Mucosa of gallbladder (tissue), 1 donor: ENCODE results near the gene EPHB1. TPM values are rescaled to one million over a fixed set of nuclear protein-coding genes. Genes with fewer than 3 reads are reported as not detected.
"Not testable (repeated sequence)": the region's sequence is repeated elsewhere in the genome, so short reads cannot be mapped to it uniquely, and the experiment has no call there.

ENCODE experiments used
- DNase-seq: peaks from one replicate; pipeline ENCODE4 v3.0.0-alpha.2; 2020; ENCODE audit warnings: low spot score
- total RNA-seq: library from RNA; stranded (reverse); gene quantifications from one replicate; pipeline ENCODE4 v1.2.1, GENCODE V29; 2021
- donor health status: DM: no; HTN: no; CAD: no.

The EPHB1 gene
- total RNA-seq, 1 donor from 2014 or later, result 2.0 TPM

DNA sequence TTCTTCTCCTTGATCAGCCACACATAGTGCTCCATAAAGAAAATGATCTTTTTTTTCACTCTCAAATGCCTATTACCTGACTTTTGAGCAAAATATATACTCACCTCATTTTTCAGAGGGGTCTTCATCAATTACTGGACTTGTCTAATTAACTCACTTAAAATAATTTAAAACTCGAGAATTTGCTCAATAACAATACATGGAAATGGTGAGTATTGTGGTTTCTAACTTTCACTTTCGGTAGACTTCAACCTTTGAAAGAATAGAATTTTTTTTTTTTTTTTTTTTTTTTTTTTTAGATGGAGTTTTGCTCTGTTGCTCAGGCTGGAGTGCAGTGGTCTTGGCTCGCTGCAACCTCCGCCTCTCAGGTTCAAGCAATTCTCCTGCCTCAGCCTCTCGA is 17.7 kb upstream of the EPHB1 start:
- DNase-seq, result no peak

DNA sequence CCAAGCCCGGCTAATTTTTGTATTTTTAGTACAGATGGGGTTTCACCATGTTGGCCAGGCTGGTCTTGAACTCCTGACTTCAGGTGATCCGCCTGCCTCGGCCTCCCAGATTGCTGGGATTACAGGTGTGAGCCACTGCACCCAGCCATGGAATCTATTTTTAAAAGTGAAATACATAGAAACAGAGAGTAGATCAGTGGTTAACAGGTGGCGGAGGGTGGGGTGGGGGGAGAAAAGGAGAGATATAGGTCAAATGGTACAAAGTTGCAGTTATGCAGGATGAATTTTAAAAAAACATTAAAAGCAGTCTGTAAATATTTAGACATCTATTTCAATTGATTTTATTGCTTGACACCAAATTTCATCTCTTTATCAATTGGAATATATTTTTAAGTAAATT is 6.8 kb upstream of the EPHB1 start:
- not testable (repeated sequence) for DNase-seq

DNA sequence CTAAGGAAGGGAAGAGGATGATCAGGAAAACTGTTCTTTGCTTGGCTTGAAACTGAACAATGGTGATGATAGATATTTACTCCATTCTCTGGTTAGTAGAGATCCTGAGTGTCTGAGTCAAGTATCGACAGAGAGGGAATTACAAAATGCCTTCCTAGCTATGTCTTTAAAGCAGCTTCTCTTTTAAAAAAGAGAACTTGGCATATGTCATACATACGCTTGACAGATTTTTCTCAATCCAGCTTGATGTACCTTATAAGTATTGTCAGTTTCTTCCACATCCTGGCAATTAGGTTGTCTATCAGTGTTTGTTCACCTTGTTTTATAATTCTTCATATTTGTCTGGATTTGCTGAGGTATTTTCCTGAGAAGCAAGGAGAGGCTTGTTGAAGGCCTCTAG is 5.0 kb upstream of the EPHB1 start:
- DNase-seq, result no peak

DNA sequence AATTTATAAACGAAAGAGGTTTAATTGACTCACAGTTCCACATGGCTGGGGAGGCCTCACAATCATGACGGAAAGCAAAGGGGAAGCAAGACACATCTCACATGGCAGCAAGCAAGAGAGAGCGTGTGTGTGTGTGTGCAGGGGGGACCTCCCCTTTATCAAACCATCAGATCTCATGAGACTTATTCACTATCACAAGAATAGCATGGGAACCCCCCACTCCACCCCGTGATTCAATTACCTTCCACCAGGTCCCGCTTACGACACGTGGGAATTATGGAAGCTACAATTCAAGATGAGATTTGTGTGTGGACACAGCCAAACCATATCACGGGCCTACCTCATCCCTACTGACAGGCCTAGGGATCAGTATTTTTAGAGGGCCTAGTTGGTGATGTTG is 3.1 kb upstream of the EPHB1 start:
- DNase-seq, result no peak

DNA sequence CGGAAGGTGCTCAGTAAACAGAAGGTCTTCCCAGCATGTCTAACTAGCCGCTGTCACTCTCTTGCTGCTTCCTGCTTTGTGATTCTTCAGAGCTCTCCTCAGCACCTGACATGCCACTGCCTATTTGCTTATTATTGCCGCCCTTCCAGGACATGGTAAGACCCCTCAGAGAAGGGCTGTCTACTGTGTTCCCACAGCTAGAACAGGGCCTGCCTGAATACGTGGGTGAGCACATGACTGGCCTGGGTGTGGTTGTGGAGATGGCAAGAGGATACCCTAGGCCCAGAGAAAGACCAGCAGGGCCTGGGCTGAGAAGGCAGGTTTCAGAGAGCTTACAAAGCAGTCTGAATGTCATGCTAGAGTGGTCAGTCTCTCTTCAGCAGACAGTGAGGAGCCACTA is 2.4 kb upstream of the EPHB1 start:
- no peak for DNase-seq

DNA sequence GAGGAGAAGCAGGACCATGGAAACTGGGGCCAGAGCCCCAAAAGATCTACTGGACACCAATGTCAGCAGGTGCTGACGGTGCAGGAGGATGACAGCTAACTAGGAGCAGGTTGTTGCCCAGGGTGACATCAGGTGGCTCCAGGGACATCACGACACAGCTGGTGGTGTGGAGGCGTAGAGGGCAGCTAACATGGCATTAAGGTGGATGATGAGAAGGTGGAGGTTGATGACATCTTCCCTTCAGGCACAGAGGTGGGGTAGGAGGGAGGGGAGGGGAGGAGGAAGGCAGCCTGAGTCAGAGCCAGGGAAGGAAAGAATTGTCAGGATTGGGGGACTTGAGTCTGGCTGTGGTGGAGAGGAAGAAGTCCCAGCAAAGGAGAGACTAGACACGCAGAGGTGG is 1.5 kb upstream of the EPHB1 start:
- no peak for DNase-seq

DNA sequence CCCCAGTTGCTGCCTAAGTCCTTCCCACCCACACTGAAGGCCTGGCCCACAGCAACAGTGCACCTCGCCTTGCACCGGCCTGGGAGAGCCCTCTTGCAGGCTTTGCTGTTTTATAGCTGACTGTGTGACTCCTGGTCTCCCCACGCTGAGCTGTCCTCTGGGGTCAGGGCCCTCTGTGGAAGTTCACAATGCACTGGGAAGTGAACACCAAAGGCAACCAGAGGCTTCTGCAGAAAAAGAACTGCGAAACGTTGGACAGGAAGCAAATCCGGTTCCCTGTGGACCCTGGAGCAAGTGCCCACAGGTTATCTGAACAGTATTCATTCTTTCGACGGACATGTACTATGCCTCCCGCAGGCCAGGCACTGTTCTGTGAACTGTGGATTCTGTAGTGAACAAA is 737 bp upstream of the EPHB1 start:
- no peak for DNase-seq

DNA sequence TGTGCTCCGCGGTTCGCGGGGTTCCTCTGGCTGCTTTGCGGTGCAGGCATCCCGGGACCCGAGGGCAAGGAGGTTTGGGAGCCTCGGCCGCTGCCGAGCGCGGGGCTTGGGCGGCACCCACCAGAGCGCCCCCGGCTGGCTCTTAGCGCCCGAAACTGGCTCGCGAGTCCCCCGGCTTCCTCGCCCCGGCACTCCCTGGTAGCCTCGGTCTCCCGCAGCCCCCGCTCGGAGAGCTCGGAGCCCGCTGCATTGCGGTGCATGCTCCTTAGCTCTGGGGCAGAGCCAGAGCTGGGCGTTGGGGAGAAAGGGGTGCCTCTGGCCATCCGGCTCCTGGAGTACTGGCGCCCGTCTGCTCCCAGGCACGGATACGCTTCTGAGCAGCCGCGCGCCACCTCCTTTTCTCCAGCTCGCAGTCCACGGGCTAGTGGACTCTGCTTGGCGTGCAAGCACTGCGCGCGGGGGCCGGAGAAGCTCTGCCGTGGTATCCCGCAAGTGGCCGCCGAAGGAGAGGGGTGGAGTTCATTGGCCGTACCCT is 753 bp downstream of the EPHB1 start:
- no peak for DNase-seq

DNA sequence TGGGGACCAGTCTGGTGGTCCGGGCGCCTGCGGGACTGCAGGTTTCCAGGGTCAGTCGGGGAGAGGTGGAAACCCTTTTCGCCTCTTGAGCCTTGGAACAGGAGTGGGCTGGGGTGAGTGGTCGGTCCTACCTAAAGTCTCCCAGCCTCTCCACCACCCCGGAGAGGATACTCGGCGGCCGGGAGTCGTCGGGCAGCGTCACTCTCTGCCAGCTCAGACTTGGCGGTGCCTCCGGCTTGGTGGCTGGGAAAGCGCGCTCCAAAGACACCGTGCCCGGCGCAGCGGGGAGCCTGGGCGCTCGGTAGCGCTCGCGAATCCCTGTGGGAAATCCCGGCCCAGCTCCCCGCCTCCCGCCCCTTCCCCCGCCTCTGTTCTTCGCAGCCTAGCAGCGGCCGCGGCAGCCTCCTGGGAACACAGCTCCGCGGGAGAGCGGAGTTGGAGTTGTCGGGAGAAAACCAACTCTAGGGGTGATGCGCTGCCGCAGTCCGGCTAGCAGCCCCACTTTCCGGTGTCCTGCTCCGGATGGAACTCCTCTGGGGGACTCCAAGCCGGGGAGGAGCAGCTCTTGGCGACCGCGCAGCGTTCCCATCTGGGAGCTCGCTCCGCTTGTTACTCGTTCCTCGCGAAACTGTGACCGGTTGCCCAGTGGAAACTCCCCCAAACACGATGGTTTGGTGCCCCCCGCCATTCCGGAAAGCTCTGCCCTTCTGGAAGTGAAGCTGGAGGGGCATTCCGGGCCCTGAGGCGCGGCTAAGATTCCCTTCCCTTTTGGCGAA is 1.4 kb downstream of the EPHB1 start:
- no peak for DNase-seq

DNA sequence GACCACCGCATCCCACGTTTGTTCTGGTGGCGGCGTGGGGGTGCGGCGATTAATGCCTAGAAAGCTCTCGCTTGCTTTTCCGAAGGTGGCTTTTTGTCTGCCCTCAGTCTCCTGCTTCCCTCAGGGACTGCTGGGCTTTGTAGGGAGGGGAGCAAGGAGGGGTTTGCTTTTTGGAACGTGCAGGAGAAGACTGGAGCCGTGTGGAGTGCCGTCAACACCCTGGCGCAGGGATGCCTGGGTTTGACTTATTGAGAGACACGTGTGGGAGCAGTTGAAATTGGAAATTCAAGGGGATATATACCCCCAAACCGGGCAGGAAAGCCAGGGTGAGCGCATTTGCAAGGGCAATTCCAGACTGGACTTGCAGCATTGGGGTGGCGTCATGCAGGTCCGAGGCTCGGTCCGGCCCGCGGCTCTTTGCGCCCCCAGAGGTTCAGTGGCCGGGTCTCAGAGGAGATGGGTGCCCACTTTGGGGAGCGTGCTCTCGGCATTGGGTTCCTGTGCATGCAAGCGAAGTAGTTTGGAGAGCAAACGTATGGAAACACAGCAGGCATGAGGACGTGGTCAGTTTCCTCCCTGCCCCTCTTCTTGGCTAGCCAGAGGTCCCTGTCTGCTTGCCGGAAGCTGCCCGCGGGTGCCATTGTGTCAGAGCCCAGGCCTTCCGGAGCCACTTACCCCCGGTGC is 2.1 kb downstream of the EPHB1 start:
- no peak for DNase-seq

DNA sequence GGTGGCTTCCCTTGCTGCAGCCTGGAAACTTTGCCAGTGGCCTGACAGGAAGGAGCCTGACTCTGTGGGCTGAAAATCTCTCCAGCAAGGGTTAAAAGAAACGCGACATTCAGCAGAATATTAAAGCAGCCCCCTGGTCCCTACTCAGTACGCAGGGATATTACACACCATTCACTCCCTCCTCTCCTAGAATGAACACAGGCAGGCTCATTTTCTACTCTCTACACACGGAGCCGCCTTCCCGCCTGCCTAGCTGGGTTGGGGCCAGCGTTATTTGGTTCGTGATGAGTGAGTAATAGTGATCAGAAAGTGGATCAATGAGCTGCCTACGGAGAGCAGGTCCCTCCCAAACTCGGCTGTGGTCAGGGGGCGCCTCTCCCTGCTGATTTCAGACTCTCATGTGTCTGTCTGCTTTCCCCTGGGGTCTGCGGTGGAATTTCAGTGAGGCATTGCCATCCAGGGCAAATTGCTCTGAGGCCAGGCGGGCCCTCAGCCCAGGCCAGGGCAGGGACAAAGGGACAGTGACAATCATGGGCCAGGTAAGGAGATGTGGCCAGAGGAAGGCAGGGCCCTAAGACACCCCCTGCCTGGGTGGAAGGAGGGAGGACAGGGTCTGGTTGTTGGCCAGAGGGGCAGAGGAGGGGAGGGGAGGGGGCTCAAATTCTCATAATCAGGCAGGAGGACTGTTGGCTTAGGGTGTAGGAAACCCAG is 2.8 kb downstream of the EPHB1 start:
- no peak for DNase-seq

DNA sequence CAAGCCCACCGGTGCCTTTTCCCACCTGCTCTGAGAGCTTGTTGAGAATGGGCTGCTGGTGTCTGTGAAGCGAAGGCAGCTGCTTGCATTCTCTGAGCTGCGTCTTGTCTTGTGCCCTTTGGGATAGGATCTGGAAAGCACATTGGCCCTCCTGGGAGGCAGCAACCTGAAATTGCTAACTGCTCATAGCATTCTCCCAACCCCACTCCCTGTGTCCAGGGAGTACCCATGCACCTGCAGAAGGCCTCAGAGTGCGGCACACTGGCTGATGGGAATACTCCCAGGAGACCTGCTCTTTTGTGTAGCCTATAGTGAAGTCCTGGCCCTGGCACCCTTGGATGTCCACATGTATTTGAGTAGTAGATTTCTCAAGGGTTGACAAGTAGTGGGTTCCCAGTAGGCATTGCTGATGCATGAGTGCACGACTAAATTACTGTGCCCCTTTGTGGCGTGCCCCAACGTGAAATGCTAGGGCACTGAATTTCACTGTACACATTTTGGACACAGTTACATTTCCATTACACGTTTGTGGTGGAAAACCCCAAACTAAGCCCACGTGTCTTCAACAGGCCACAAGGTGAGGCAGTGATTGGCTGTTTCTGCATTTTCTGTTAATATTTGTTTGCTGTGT is 3.7 kb downstream of the EPHB1 start:
- DNase-seq, result no peak

DNA sequence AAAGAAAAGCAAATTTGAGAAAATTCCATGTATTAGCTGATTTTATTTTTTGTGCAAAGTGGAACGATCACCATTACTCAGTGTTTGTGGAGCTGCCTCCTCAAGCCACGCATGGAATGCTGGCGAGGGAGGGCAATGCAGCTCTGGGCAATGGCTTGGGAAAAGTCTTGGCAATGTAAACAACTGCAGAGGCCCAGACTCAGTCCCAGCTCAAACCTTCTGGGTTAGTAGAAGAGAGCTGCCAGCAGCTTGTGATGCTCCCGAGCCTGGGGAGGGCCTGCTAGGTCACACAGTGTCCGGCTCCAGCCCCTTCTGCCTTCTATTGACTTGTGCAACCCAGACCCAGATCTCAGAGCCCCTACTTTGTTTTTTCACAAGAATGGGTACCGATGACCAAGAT is 4.3 kb downstream of the EPHB1 start:
- DNase-seq, result peak; percentile 26

DNA sequence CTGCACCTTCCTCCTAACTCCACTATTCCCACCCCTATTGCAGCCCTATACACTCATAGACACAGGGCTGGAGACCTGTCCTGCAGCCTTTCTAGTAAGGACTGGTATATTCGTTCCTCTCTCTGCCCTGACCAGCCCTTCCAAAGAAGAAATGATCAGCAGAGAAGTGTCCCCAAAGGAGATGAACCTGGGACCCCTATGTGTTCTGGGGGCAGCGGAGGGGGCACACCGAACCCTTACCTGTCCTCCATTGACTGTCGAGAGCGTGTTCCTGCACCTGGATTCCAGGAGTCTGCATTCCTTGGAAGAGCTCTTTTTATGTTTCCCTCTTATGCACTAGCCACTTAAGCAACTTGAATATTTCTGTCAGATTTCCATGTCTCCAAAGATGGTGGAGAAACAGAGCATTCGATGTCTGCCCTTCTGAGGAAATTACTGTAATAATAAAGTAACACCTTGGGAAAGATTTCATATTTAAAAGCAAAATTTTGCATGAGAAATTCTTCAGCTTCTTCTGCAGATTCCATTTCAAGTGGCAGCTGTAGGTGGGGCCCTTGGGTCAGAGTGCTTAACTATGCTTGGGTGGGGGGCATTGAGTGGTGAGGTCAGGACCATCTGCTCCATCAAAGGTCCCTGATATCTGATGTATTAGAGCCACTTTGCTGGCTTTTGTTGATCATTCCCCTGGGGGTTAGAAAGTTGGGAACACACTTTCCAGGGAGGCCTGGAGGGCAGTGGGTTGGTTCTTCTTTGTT is 6.3 kb downstream of the EPHB1 start:
- DNase-seq, result no peak

DNA sequence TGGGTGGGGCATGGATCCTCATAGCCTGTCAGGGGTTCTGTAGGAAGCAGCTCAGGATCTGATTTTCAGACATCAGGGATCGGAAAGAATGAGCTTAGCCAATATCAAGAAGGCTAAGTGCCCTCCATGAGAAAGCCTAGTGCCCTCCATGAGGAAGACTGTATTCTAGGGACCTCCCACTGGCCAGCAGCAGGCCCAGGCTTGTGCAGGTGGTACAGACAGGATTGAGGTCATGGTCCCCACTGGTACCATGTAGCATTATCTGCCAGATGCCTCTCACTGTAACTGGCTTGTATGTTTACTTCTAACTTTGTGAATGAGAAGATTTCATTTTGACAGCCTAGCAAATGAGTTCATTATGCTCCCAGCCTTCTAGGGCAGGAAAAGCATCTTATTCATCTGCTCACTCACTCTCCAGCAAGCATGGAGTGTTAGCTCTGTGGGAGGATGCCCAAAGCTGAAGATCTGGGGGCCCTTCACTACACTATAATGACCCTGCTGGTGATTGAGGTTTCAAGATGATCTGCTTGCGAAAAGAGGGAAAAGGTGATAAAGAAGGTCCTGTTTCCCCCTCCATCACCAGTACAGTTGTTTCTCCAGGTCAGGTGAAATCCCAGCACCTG is 7.5 kb downstream of the EPHB1 start:
- DNase-seq, result no peak

DNA sequence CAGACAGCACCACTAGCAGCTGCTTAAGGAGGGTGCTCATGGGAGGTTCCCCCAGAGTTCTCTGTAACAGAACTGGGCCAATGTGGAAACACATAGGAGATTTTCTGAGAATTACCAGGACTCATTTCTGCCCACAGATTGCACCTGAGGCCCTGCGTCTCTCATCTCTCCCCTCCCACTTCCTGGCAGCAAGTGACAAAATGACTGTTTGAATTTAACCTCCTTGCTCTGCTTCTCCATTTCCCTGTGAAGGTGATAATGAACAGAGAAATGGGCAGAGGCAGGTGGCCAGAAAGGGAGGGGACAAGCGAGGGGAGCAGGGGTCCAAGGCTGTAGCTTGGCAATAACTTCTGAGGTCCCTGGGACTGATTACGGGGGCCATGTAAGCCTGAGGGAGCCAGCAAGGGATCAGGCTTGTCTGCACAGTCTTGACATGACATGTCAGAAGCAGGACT is 8.0 kb downstream of the EPHB1 start:
- no peak for DNase-seq

DNA sequence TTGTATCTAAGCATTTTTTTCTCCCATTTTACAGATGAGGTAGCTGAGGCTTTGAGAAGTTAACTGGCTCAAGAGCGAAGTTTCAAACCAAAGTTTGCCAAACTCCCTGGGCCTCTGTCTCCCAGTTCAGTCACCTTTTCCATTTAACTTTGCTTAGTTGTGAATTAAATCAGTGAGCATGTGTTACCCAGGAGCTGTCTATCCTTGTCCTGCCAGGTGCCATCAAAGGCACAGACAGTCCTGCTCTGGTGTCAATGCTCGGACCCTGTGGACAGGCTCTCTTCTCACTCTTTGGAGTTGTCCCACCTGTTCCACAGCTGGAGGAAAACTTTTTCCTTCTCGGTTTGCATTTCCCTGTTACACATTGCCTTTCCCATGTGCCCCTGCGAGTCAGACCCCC is 8.6 kb downstream of the EPHB1 start:
- DNase-seq, result no peak

DNA sequence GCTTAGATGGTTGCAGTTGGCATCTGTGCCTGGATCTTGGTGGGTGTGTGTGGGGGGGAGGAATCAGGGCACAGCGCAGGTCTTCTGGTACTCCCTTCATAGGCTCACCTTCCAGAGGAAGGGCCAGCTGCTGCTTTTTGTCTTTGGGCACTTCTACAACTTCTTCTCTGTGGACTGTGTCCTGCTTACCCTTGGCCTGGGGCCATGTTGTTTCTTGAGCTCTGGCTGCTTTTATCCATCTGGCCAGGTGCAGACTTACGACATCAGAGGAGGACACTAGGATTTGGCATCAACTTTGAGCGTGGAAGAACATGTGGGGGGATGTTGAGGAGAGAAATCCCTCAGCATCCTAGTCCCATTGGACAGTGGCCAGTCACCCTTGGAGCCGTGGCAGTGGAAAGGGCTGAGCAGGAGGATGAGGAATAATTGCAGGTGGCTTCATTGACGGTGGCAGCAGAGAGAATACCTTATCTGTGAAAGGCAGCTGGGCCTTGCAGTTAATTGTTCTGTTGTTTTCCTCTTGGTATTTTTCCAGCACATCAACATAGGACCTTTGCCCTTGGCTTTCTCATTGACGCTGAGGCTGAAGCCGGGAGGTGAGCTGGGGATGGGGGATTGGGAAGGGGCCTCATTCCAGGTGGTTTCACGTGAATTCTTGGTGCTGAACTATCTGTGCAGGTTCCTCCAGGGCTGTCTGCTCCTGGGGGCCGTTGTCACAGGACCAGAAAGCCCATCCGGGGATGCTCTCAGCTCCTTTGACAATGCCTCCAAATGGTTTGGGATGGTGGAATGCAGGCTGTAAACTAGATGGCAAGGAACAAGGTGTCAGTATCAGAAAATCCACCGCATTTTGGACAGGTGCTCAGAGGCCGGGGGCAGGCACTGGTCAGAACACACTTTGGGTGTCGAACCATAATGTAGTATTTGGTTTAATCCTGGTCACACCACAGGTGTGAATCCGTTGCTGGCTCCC is 9.7 kb downstream of the EPHB1 start:
- DNase-seq, result no peak

DNA sequence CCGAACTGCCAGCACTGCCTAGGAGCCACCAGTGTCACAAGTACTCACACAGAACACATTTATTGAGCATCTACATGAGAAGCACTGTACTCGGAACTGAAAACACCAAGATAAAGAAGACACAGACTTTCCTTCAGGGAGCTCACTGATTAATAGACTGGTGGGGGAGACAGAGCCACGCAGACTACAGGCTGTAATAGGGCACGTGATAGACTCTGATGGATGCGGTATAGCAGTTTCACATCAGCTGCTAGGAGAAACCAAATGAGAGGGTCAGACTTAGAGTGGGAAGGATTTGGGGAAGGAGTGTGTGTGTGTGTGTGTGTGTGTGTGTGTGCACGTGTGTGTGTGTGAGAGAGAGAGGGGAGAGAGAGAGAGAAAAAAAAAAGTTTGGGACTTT is 12.1 kb downstream of the EPHB1 start:
- DNase-seq, result no peak

DNA sequence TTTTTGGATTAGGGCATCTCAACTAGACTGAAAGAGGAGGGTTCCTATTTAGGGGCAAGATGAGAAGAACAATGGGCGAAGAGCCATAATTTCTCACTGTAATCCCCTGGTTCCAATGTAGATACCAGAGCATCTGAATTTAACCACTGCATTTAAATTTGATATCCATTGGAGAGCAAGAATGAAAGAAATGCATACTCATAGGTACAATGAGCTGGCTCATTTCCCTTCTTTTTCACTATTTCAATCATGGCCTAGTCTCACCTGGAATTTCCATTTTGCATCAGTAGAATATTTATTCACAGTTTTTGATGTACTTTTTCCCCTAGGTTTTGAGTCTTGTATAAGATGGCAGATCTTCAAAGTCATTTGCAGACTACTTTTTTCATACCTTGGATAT is 13.8 kb downstream of the EPHB1 start:
- no peak for DNase-seq
